Measurements from ENCODE around the gene HSPA6. TPM values are rescaled to one million over a fixed set of nuclear protein-coding genes. Genes with fewer than 3 reads are reported as not detected.

The HSPA6 gene
- total RNA-seq, 1 donor from 2014 or later, result 0.99 TPM

DNA sequence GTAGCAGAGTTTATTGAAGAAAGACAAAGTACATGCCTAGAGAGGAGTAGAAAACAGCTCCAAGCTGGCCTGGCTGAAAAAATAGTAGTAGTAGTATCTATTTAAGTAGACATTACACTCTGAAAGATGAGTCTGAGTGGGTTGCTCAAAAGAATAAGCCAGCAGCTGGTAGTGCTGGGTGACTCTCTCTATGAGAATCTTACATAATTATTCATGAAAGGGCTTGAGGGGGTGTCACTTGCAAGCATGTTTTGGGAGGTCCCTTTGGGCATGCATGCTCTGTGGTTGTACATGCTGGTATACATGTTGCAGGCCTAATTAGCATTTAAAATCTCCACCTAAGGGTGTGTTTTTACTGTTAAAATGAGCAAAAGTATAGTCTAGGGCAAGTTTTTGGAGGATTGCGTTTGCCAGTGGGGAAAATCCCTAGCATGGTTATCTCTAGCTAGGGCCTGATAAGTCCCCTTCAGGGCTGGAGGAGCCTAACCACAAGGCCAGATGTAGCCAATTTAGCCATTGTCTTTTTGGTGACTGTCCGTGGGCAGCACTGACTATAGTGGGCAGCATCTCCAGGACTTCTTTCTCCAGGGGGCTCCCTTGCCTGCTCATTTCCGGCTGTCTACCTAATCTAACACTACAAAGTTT is 30.1 kb upstream of the HSPA6 start:
- Mint-ChIP-seq H3K36me3 (ENCODE audit: low read depth) (no peaks in the 10 kb centered on the region), H3K4me1 (ENCODE audit: low read depth) (peaks cover 16% of the 10 kb centered on the region), H3K4me3 (no peak overlapping the region), H3K27ac (no peak overlapping the region), H3K9me3 (no peaks in the 10 kb centered on the region), H3K27me3 (ENCODE audit: insufficient read depth) (peaks cover 72% of the 10 kb centered on the region)
- DNase-seq (ENCODE audit: low spot score), result no peak
- intact Hi-C loops (cut with micrococcal nuclease), result no loop called here

DNA sequence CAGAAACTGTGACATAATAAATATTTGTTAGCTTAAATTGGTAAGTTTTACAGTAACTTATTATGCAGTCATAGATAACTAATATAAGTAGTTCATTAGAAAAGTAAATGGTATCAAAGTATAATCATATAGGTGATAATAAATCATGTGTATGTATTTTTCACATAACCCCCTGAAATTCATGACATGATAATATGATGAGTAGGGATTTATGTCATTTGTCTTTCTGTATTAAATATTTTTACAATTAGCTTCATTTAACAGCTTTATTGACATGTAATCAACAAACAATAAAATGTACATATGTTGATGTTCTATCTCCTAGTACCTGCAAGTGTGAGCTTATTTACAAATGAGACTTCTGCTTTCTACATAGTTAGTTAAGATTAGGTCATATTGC is 28.9 kb upstream of the HSPA6 start:
- Mint-ChIP-seq H3K27me3 (ENCODE audit: insufficient read depth) (peaks cover 64% of the 10 kb centered on the region), H3K4me3 (no peak overlapping the region), H3K4me1 (ENCODE audit: low read depth) (peaks cover 21% of the 10 kb centered on the region), H3K9me3 (no peaks in the 10 kb centered on the region), H3K36me3 (ENCODE audit: low read depth) (no peaks in the 10 kb centered on the region), H3K27ac (no peak overlapping the region)
- no peak for DNase-seq (ENCODE audit: low spot score)
- intact Hi-C loops (cut with micrococcal nuclease), result no loop called here

DNA sequence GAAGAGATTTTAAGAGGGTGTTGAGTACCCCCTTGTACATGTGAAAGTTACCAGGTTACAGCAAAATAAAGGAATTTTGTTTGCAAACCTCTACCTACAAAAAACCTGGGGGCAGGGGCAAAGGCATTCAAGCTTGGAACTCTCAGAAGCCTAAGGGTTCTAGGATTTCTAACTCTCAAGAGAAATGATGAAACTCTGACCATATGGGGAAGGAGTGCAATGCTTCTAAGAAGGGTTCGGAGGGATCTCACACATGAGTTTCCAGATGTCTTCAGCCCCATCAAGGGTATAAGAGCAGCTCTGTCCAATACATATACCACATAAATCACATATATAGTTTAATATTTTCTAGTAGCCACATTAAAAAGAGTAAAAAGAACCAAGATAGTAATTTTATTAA is 26.4 kb upstream of the HSPA6 start:
- H3K27me3 Mint-ChIP-seq (ENCODE audit: insufficient read depth), result peaks cover 57% of the 10 kb centered on the region
- peaks cover 7% of the 10 kb centered on the region for H3K4me1 Mint-ChIP-seq (ENCODE audit: low read depth)

DNA sequence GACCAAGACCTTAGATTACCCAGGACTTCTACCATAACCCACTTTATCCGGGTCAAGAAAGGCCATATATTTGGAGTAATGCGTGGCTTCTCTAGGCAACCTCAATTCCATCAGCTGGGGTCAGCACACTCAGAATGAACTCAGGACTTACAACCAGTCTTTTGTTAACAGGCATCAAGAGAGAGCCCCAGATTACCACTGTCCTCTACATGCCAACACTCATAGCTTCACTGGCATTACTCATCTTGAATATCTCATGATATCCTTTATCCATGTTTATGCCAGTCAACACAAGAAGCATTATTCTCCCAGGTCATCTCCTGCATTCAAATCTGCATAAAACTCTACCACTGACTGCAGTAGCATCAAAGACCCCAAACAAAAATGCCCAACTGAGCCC is 25.7 kb upstream of the HSPA6 start:
- H3K4me1 Mint-ChIP-seq (ENCODE audit: low read depth), result peaks cover 7% of the 10 kb centered on the region
- peaks cover 57% of the 10 kb centered on the region for H3K27me3 Mint-ChIP-seq (ENCODE audit: insufficient read depth)
- intact Hi-C loops (cut with micrococcal nuclease), result no loop called here
- H3K4me3 Mint-ChIP-seq, result no peak overlapping the region
- no peak for DNase-seq (ENCODE audit: low spot score)
- no peaks in the 10 kb centered on the region for H3K36me3 Mint-ChIP-seq (ENCODE audit: low read depth)
- H3K9me3 Mint-ChIP-seq, result no peaks in the 10 kb centered on the region
- no peak overlapping the region for H3K27ac Mint-ChIP-seq

More for the DNA sequence above, 26.4 kb upstream of the HSPA6 start:
- Mint-ChIP-seq H3K27ac (no peak overlapping the region), H3K36me3 (ENCODE audit: low read depth) (no peaks in the 10 kb centered on the region), H3K4me3 (no peak overlapping the region), H3K9me3 (no peaks in the 10 kb centered on the region)
- intact Hi-C loops (cut with micrococcal nuclease), result no loop called here
- no peak for DNase-seq (ENCODE audit: low spot score)

DNA sequence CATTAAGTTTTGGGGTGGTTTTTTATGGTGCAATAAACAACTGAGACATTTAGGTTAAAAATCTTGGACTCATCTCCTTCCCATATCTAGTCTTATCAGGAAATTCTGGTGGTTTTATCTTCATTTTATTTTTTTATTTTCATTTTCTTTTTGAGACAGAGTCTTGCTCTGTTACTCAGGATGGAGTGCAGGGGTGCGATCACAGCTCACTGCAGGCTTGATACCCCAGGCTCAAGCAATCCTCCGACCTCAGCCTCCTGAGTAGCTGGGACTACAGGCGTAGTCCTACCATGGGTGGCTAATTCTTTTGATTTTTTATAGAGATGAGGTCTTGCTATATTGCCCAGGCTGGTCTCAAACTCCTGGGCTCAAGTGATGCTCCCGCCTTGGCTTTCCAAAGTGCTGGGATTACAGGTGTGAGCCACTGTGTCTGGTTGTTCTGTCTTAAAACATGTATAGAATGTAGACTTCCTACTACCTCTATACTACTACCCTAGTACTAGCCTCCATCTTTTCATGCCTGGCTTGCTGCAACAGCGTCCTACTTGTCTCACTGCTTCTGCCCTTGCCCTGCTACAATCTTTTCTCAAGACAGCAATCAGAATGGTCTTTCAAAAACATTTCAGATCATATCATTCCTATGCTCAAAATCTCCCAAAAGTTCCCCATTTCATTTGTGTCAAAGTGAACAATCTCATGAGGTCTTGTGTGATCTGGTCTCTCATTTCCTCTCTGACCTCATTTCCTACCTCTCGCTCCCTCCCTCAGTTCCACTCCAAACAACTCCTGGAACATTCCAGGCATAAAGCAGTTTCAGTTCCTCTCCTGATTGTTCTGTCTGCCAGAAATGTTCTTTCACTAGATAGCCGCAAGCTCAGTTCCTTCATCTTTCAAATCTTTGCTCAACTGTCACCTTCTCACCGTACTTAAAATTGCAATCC is 25.0 kb upstream of the HSPA6 start:
- H3K4me1 Mint-ChIP-seq (ENCODE audit: low read depth), result peaks cover 7% of the 10 kb centered on the region
- H3K4me3 Mint-ChIP-seq, result no peak overlapping the region
- intact Hi-C loops (cut with micrococcal nuclease), result no loop called here
- no peak for DNase-seq (ENCODE audit: low spot score)
- no peaks in the 10 kb centered on the region for H3K9me3 Mint-ChIP-seq
- peaks cover 51% of the 10 kb centered on the region for H3K27me3 Mint-ChIP-seq (ENCODE audit: insufficient read depth)
- H3K27ac Mint-ChIP-seq, result no peak overlapping the region
- H3K36me3 Mint-ChIP-seq (ENCODE audit: low read depth), result no peaks in the 10 kb centered on the region

DNA sequence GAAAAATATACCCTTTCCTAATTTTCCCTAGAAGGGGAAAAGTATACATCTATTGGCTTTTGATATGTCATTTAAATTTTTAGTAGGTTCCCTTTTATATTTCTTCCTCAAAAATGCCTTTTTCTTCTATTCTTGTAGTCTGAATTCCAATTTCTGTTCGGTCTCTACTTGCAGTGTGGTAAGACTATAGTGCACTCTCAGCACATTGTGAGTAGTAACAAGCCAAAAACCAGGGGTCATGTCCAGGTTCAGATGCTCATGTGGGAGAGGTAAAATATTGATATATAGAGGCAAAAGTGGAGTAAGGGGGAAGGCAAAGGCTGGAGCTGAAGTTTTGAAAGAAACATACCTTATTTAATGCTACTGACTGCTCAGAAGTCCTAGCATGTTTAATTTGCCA is 23.1 kb upstream of the HSPA6 start:
- intact Hi-C loops (cut with micrococcal nuclease), result no loop called here
- DNase-seq (ENCODE audit: low spot score), result no peak
- Mint-ChIP-seq H3K4me1 (ENCODE audit: low read depth) (peaks cover 10% of the 10 kb centered on the region), H3K27me3 (ENCODE audit: insufficient read depth) (peaks cover 50% of the 10 kb centered on the region), H3K36me3 (ENCODE audit: low read depth) (no peaks in the 10 kb centered on the region), H3K4me3 (no peak overlapping the region), H3K27ac (no peak overlapping the region), H3K9me3 (no peaks in the 10 kb centered on the region)

DNA sequence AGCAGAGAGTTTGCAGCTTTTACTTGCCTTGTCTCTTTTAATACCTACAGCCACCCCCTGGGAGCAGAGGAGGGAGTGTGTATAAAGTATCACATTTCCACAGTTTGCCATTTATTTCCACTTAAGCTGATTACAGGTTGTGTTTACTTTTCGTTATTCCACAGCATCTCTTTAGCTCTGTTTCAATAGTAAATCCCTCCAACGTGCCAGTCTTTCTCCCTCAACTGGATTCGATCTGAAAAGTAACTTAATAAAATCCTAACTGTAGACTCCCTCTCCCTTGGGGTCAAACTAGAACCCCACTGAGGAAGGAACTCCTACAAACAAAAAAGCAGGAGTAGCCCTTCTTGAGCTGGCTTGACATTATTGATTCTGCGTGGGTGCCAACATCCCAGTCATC is 22.2 kb upstream of the HSPA6 start:
- intact Hi-C loops (cut with micrococcal nuclease), result no loop called here
- Mint-ChIP-seq H3K27ac (no peak overlapping the region), H3K4me3 (no peak overlapping the region), H3K36me3 (ENCODE audit: low read depth) (no peaks in the 10 kb centered on the region), H3K27me3 (ENCODE audit: insufficient read depth) (peaks cover 44% of the 10 kb centered on the region), H3K4me1 (ENCODE audit: low read depth) (peaks cover 18% of the 10 kb centered on the region), H3K9me3 (no peaks in the 10 kb centered on the region)
- no peak for DNase-seq (ENCODE audit: low spot score)

DNA sequence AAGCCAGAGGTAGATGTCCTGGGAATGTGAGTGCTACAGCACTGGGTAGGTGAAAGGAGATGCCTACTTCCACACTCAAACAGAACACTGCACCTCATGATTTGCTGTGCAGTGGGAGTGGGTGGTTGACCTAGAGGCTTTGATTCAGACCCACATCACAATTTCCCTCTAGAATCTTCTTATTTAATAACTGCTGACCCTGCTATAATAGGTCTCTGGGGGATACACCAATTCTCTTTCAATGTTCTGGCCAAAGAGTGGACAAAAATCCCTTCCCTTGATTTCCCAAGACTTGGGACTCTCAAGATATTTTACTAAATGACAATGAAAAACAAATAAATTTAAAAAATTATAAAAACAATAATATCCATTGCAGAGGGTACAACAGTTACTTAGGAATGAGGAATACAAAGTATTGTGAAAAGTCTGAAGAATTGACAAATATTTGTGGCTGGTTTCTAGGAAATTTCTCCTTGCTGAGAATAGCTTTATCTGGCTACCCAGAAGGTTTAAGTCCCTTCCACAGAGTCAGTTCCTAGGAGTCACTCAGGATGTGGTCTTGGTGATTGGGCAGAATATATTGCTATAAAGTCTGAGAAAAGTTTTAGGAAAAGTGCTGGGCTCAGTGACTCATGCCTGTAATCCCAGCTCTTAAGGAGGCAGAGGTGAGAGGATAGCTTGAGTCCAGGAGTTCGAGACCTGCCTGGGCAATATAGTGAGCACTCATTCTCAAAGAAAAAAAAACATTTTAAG is 21.5 kb upstream of the HSPA6 start:
- intact Hi-C loops (cut with micrococcal nuclease), result no loop called here
- Mint-ChIP-seq H3K4me3 (no peak overlapping the region), H3K27ac (no peak overlapping the region), H3K4me1 (ENCODE audit: low read depth) (peaks cover 18% of the 10 kb centered on the region), H3K9me3 (no peaks in the 10 kb centered on the region), H3K36me3 (ENCODE audit: low read depth) (no peaks in the 10 kb centered on the region), H3K27me3 (ENCODE audit: insufficient read depth) (peaks cover 38% of the 10 kb centered on the region)
- no peak for DNase-seq (ENCODE audit: low spot score)

DNA sequence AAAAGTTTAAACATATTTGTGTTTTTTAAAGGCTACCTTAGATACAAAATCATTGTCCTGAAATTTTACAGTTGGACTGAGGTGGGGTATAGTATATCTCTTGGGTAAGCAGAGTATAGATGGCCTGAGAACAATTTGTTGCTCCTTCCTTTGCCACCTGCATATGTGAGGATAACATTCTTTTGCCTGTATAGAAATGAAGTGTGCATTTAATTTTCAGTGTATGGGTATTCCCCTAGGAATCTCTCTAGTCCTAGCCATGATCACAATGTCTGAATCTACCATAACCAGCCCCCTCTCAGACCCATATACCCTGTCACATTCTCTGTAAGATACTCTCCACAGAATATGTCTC is 21.0 kb upstream of the HSPA6 start:
- peaks cover 39% of the 10 kb centered on the region for H3K27me3 Mint-ChIP-seq (ENCODE audit: insufficient read depth)
- DNase-seq (ENCODE audit: low spot score), result no peak
- no peak overlapping the region for H3K4me3 Mint-ChIP-seq
- intact Hi-C loops (cut with micrococcal nuclease), result no loop called here
- no peaks in the 10 kb centered on the region for H3K36me3 Mint-ChIP-seq (ENCODE audit: low read depth)
- H3K9me3 Mint-ChIP-seq, result no peaks in the 10 kb centered on the region
- peaks cover 18% of the 10 kb centered on the region for H3K4me1 Mint-ChIP-seq (ENCODE audit: low read depth)
- no peak overlapping the region for H3K27ac Mint-ChIP-seq

DNA sequence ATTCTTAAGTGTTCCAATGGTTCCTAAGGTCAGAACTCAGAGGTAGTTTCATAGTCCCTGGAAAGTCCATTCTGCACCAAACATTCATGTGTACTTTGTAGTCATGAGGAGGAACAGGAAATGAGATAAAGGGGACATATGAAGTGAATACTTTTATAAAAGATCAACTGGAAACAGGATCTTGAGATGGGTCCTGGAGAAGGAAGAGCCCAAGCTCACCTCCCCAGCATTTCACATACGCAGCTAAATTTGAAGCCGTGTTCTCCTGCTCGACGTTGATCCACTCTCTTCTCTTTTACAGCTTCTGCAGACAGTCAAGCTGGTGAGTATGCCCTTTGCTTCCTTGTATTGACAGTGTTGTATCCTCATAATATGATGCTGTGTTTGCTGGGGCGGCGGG is 18.7 kb upstream of the HSPA6 start:
- no peaks in the 10 kb centered on the region for H3K9me3 Mint-ChIP-seq
- H3K4me1 Mint-ChIP-seq (ENCODE audit: low read depth), result peaks cover 11% of the 10 kb centered on the region
- no peak overlapping the region for H3K27ac Mint-ChIP-seq
- intact Hi-C loops (cut with micrococcal nuclease), result no loop called here
- no peaks in the 10 kb centered on the region for H3K36me3 Mint-ChIP-seq (ENCODE audit: low read depth)
- peaks cover 31% of the 10 kb centered on the region for H3K27me3 Mint-ChIP-seq (ENCODE audit: insufficient read depth)
- DNase-seq (ENCODE audit: low spot score), result no peak
- no peak overlapping the region for H3K4me3 Mint-ChIP-seq

DNA sequence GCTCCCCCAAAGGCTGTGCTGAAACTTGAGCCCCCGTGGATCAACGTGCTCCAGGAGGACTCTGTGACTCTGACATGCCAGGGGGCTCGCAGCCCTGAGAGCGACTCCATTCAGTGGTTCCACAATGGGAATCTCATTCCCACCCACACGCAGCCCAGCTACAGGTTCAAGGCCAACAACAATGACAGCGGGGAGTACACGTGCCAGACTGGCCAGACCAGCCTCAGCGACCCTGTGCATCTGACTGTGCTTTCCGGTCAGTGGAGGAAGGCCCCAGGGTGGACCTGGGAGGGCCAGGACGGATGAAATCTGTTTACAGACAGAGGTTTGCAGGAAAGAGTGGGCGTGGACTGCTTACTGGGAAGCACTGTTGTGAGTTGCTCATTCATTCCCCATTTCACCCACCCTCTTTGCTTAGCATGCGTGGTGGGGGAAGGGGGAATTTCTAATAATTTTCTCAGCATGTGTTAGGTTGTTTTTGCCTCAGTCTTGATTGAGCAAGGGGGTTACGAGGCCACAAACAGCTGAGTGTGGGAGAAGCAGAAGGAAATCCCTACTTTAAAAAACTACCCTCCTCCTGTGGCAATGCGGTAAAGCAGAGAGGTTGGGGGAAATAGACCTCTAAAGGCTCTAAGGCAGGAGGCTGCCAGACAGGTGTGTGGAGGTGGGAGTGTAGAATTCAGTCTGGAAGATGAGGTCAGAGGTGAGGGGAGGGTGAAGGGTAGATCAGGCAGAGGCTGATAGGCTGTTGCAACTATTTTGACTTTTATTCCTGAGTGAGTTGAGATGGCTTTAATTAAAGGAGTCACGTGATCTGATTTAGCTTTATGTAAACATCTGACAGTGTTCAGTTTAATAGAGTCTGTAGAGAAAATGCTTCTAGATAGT is 17.8 kb upstream of the HSPA6 start:
- Mint-ChIP-seq H3K27me3 (ENCODE audit: insufficient read depth) (peaks cover 24% of the 10 kb centered on the region), H3K9me3 (no peaks in the 10 kb centered on the region), H3K4me1 (ENCODE audit: low read depth) (peaks cover 11% of the 10 kb centered on the region), H3K36me3 (ENCODE audit: low read depth) (no peaks in the 10 kb centered on the region), H3K27ac (no peak overlapping the region), H3K4me3 (no peak overlapping the region)
- DNase-seq (ENCODE audit: low spot score), result no peak
- intact Hi-C loops (cut with micrococcal nuclease), result no loop called here

DNA sequence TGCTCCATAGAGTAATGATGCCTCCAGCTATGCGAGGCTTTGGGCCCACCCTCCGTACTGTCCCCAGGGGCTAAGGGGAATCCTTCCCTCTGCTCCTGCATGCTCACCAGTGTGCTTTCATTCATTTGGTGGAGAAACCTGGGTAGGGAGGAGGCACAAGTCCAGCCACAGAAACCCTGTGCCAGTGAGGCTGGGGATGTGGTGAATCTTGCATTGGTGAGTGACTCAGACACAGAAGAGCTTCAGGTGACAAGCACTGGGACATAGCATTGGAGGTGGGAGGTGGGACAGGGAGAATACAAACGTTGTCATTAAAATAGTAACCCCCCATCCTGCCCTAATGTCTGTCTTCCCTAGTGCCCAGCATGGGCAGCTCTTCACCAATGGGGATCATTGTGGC is 13.9 kb upstream of the HSPA6 start:
- H3K4me1 Mint-ChIP-seq (ENCODE audit: low read depth), result peaks cover 20% of the 10 kb centered on the region
- intact Hi-C loops (cut with micrococcal nuclease), result loop anchor here (5.0 kb wide), 1 partner anchor 87 kb away; no protein-coding TSS in a partner anchor
- DNase-seq (ENCODE audit: low spot score), result no peak
- no peaks in the 10 kb centered on the region for H3K9me3 Mint-ChIP-seq
- H3K4me3 Mint-ChIP-seq, result no peak overlapping the region
- H3K27ac Mint-ChIP-seq, result no peak overlapping the region
- H3K27me3 Mint-ChIP-seq (ENCODE audit: insufficient read depth), result peaks cover 7% of the 10 kb centered on the region
- H3K36me3 Mint-ChIP-seq (ENCODE audit: low read depth), result no peaks in the 10 kb centered on the region

Measured in activated T-helper 1 cell treated with anti-CD3 and anti-CD28 coated beads, Interleukin-12 subunit alpha, Interleukin-12 subunit beta, Interleukin-2, Interleukin-4 antibody, amounts not matched to agents 30 ng/mL and 10 ng/mL and 1 ng/mL, durations not matched to agents 14 hours and 24 hours and 36 hours (primary cell).